Fibroblast of skin of back (primary cell): ENCODE measurements around the gene STIP1.

Experiments used
- DNase-seq: peaks from one replicate; pipeline ENCODE4 v3.0.0-alpha.2; 2013

Gene STIP1

GRCh38 chr11:64198511-64198910, 12.5 kb downstream of the STIP1 start:
- DNase-seq: no peak

GRCh38 chr11:64201543-64201942, 15.6 kb downstream of the STIP1 start:
- DNase-seq: no peak

GRCh38 chr11:64202992-64203391, 17.0 kb downstream of the STIP1 start:
- DNase-seq: no peak

GRCh38 chr11:64203421-64204079, 17.6 kb downstream of the STIP1 start:
- no peak for DNase-seq

GRCh38 chr11:64204080-64204440, 18.1 kb downstream of the STIP1 start:
- no peak for DNase-seq

- peak; percentile 91 for DNase-seq
Observed at GRCh38 chr11:64204464-64204989, 18.6 kb downstream of the STIP1 start.

GRCh38 chr11:64206457-64207255, 20.7 kb downstream of the STIP1 start, which contains the start of gene FERMT3:
TSS of gene FERMT3 (plus strand) at chr11:64206721. CDS start at chr11:64207365, 644 bp downstream.
- DNase-seq: no peak

GRCh38 chr11:64207256-64208085, 21.5 kb downstream of the STIP1 start:
- peak; percentile 85 for DNase-seq

GRCh38 chr11:64208086-64208795, 22.3 kb downstream of the STIP1 start:
- no peak for DNase-seq

GRCh38 chr11:64208796-64209562, 23.0 kb downstream of the STIP1 start:
- no peak for DNase-seq

GRCh38 chr11:64209563-64209843, 23.5 kb downstream of the STIP1 start:
- DNase-seq: no peak

- DNase-seq: no peak
Observed at GRCh38 chr11:64210301-64211020, 24.5 kb downstream of the STIP1 start.

- DNase-seq: no peak
Observed at GRCh38 chr11:64211181-64211872, 25.4 kb downstream of the STIP1 start.

- DNase-seq: no peak
Observed at GRCh38 chr11:64216879-64217278, 30.9 kb downstream of the STIP1 start.

GRCh38 chr11:64218628-64219353, 32.8 kb downstream of the STIP1 start:
- DNase-seq: no peak

GRCh38 chr11:64219354-64219684, 33.3 kb downstream of the STIP1 start:
- no peak for DNase-seq

GRCh38 chr11:64219755-64220154, 33.8 kb downstream of the STIP1 start:
- DNase-seq: no peak

GRCh38 chr11:64220271-64220670, 34.3 kb downstream of the STIP1 start:
- no peak for DNase-seq

- no peak for DNase-seq
Observed at GRCh38 chr11:64220798-64221197, 34.8 kb downstream of the STIP1 start.

- DNase-seq: no peak
Observed at GRCh38 chr11:64222651-64223000, 36.7 kb downstream of the STIP1 start.
